Epithelial cell of esophagus (primary cell): ENCODE results near the gene CNTN5.

ENCODE experiments used
- DNase-seq: peaks from one replicate; pipeline ENCODE4 v3.0.0; 2010; ENCODE audit warnings: low read depth
- H3K4me3 ChIP-seq: 2 replicates; pipeline ENCODE4 v1.5.1; 2011; ENCODE audit warnings: mild to moderate bottlenecking, low read length, control low read depth
- CTCF ChIP-seq: IDR thresholded peaks from 2 replicates; pipeline ENCODE4 v1.5.1; 2011; ENCODE audit warnings: low read depth, mild to moderate bottlenecking, low read length, control low read depth, inconsistent platforms; ENCODE audit not compliant: insufficient read depth; ENCODE audit errors: missing control alignments

The CNTN5 gene

GRCh38 chr11:100353083-100353482, 1332.3 kb downstream of the CNTN5 start:
- DNase-seq = peak; percentile 61
- TF ChIP-seq CTCF = no peak
- no peak overlapping the region for H3K4me3 ChIP-seq

GRCh38 chr11:100354736-100355135, 1334.0 kb downstream of the CNTN5 start:
- no peak for TF ChIP-seq CTCF
- peak; percentile 80 for DNase-seq
- H3K4me3 ChIP-seq = no peak overlapping the region

DNA sequence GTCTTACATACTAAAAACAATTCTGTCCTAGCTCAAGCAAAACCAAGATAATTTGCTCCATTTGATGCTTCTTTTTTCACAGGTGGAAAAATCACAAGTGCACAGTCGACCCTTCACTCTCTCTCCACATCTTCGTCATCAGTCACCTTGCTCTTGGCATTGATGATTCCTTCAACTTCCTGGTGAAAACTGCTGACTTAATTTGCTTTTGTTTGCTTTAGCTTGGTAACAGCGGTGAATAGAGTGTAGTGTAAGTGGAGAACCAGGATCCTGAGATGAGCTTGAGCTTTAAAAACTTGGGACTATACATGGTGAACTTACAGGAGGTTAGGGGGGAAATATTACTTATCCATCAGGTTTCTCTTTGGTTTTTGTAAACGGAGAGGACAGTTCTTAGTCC, 1335.3 kb downstream of the CNTN5 start:
- peak; percentile 24 for DNase-seq
- TF ChIP-seq CTCF = no peak
- H3K4me3 ChIP-seq = no peak overlapping the region

DNA sequence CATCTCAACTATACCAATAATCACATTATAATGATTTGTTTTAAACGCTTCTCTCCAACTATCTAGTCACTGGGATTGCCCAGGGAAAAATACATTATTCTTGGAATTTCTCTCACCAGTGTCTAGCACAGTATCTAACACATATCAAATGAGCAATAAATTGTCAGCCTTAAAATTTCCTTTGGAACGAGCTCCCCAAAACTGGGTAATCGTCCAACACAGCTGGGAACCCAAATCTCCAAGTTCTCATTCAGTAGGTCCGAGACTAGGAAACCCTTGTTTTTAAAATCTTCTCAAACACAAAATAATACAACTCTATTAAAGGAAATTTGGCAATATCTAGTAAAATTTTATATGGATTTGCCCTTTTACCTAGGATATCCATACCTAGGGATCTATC, 1338.5 kb downstream of the CNTN5 start:
- DNase-seq = no peak
- TF ChIP-seq CTCF = no peak
- no peak overlapping the region for H3K4me3 ChIP-seq

GRCh38 chr11:100367892-100368291, 1347.1 kb downstream of the CNTN5 start:
- DNase-seq = peak; percentile 80
- no peak overlapping the region for H3K4me3 ChIP-seq
- no peak for TF ChIP-seq CTCF

- no peak overlapping the region for H3K4me3 ChIP-seq
- TF ChIP-seq CTCF = no peak
- DNase-seq = no peak
These were observed 1362.7 kb downstream of the CNTN5 start for GRCh38 chr11:100383357-100383865.

GRCh38 chr11:100396266-100396665, 1375.5 kb downstream of the CNTN5 start:
- H3K4me3 ChIP-seq = no peak overlapping the region
- no peak for TF ChIP-seq CTCF
- DNase-seq = no peak
